ENCODE data around the gene SBNO2. TPM values are rescaled to one million over a fixed set of nuclear protein-coding genes. Genes with fewer than 3 reads are reported as not detected.
A peak's percentile ranks its signal among the peaks of the same experiment; 100 is the strongest.

SBNO2 gene
- total RNA-seq, 3 donors from 2014 or later = 58.0 to 86.6 (median 74.6) TPM

GRCh38 chr19:1082928-1083816, 90.9 kb downstream of the SBNO2 start:
- DNase-seq (peak in 2 of 3 donors; percentile 51 to 67), ATAC-seq (no peak)
- H3K9me3 ChIP-seq = no peaks in the 10 kb centered on the region
- H3K36me3 ChIP-seq (ENCODE audit: low read depth) = no peaks in the 10 kb centered on the region
- peak overlapping the region; percentile 9 for H3K4me3 ChIP-seq
- intact Hi-C loops (cut with DNase I, micrococcal nuclease) = no loop called here
- TF ChIP-seq CTCF (IDR thresholded peaks at IDR 0.05) = no peak
- peaks cover 26% of the 10 kb centered on the region for H3K4me1 ChIP-seq (ENCODE audit: low read depth)

- ATAC-seq (peak; percentile 86), DNase-seq (peak; percentile 96 to 97 (median 97))
- Histone ChIP-seq H3K4me3 (peak overlapping the region; percentile 9), H3K9me3 (no peaks in the 10 kb centered on the region), H3K36me3 (ENCODE audit: low read depth) (no peaks in the 10 kb centered on the region), H3K4me1 (ENCODE audit: low read depth) (peaks cover 29% of the 10 kb centered on the region)
- intact Hi-C loops (cut with DNase I, micrococcal nuclease) = no loop called here
- no peak for TF ChIP-seq CTCF (IDR thresholded peaks at IDR 0.05)
These were observed 91.7 kb downstream of the SBNO2 start for GRCh38 chr19:1082165-1082927.

GRCh38 chr19:1081301-1082164, 92.5 kb downstream of the SBNO2 start:
- DNase-seq = no peak

GRCh38 chr19:1080360-1081161, 93.5 kb downstream of the SBNO2 start:
- Histone ChIP-seq H3K36me3 (ENCODE audit: low read depth) (no peaks in the 10 kb centered on the region), H3K4me1 (ENCODE audit: low read depth) (peaks cover 36% of the 10 kb centered on the region), H3K9me3 (no peaks in the 10 kb centered on the region), H3K4me3 (no peak overlapping the region)
- TF ChIP-seq CTCF (IDR thresholded peaks at IDR 0.05) = no peak
- peak in 2 of 3 donors; percentile 53 to 64 for DNase-seq
- ATAC-seq = no peak
- intact Hi-C loops (cut with DNase I, micrococcal nuclease) = no loop called here

More at GRCh38 chr19:1081301-1082164, 92.5 kb downstream of the SBNO2 start:
- Histone ChIP-seq H3K4me1 (ENCODE audit: low read depth) (peaks cover 31% of the 10 kb centered on the region), H3K4me3 (no peak overlapping the region), H3K9me3 (no peaks in the 10 kb centered on the region), H3K36me3 (ENCODE audit: low read depth) (no peaks in the 10 kb centered on the region)
- TF ChIP-seq CTCF (IDR thresholded peaks at IDR 0.05) = no peak
- peak; percentile 0 for ATAC-seq
- intact Hi-C loops (cut with DNase I, micrococcal nuclease) = no loop called here

Measured in mucosa of descending colon (tissue), 3 donors.